HepG2 (cell line): ENCODE measurements around the gene RNU7-1. TPM values are rescaled to one million over a fixed set of nuclear protein-coding genes. Genes with fewer than 3 reads are reported as not detected.

ENCODE experiments used
- CENPT ChIP-seq: sonication (generic); formaldehyde crosslinking; IDR thresholded peaks from 2 replicates; pipeline ENCODE4 v1.8.0; 2022; ENCODE audit warnings: low read depth, mild to moderate bottlenecking, moderate library complexity, missing genetic modification reagents
- JUND ChIP-seq: sonication (generic); formaldehyde crosslinking; IDR thresholded peaks from 2 replicates; pipeline ENCODE4 v1.8.0; 2022; ENCODE audit warnings: mild to moderate bottlenecking, missing genetic modification reagents
- KLF11 ChIP-seq: IDR thresholded peaks from 2 replicates; pipeline ENCODE4 v1.6.1; 2016; ENCODE audit warnings: missing compliant biosample characterization
- MED8 ChIP-seq: sonication (generic); formaldehyde crosslinking; IDR thresholded peaks from 2 replicates; pipeline ENCODE4 v1.8.1; 2023; ENCODE audit warnings: mild to moderate bottlenecking, missing genetic modification reagents; ENCODE audit not compliant: insufficient replicate concordance
- NR2F6 ChIP-seq, 2 experiments: IDR thresholded peaks; 2 replicates each; pipeline ENCODE4 v1.6.1; 2016; ENCODE audit warnings: antibody characterized with exemption in 1 of 2, mild to moderate bottlenecking in 1 of 2
- SP1 ChIP-seq, 2 experiments: fragments of 450-650 bp in 1 of 2; sonication (generic) in 1 of 2; formaldehyde crosslinking in 1 of 2; IDR thresholded peaks; 2 replicates each; pipeline versions ENCODE4 v1.4.0 to v1.6.1; 2016 to 2020; ENCODE audit warnings: missing genetic modification reagents in 1 of 2
- SRSF1 ChIP-seq: fragments of 200-400 bp; formaldehyde crosslinking; optimal IDR thresholded peaks from 2 replicates; pipeline ENCODE3; 2017; ENCODE audit warnings: mild to moderate bottlenecking, low read depth, low read length, moderate library complexity
- TCF12 ChIP-seq, 2 experiments: fragments of 450-650 bp in 1 of 2; sonication (generic) in 1 of 2; formaldehyde crosslinking in 1 of 2; IDR thresholded peaks; 2 replicates each; pipeline versions ENCODE4 v1.6.1 to v1.8.0; 2017 to 2022; ENCODE audit warnings: antibody characterized with exemption in 1 of 2, mild to moderate bottlenecking in 1 of 2, missing genetic modification reagents in 1 of 2, moderate library complexity in 1 of 2
- YY1 ChIP-seq: IDR thresholded peaks from 2 replicates; pipeline ENCODE4 v1.6.1; 2011; ENCODE audit warnings: low read length, low read depth, moderate library complexity, mild to moderate bottlenecking; ENCODE audit not compliant: insufficient read depth, insufficient replicate concordance
- ZBTB8A ChIP-seq: sonication (generic); formaldehyde crosslinking; IDR thresholded peaks from 2 replicates; pipeline ENCODE4 v1.4.0; 2020; ENCODE audit warnings: mild to moderate bottlenecking, low read depth, missing genetic modification reagents, borderline replicate concordance
- ZFAT ChIP-seq: sonication (generic); formaldehyde crosslinking; conservative IDR thresholded peaks from 2 replicates; pipeline ENCODE4 v1.8.1; 2023; ENCODE audit warnings: missing genetic modification reagents, inconsistent platforms
- ZNF232 ChIP-seq: sonication (generic); formaldehyde crosslinking; IDR thresholded peaks from 2 replicates; pipeline ENCODE4 v1.4.0; 2020; ENCODE audit warnings: missing genetic modification reagents, borderline replicate concordance
- ZNF468 ChIP-seq: sonication (generic); formaldehyde crosslinking; IDR thresholded peaks from 2 replicates; pipeline ENCODE4 v1.8.0; 2022; ENCODE audit warnings: mild to moderate bottlenecking, moderate library complexity, missing genetic modification reagents
- ZNF501 ChIP-seq: sonication (generic); formaldehyde crosslinking; IDR thresholded peaks from 2 replicates; pipeline ENCODE4 v1.5.1; 2020; ENCODE audit warnings: mild to moderate bottlenecking, moderate library complexity, missing genetic modification reagents
- ZNF687 ChIP-seq: sonication (generic); formaldehyde crosslinking; IDR thresholded peaks from 2 replicates; pipeline ENCODE4 v1.5.1; 2020; ENCODE audit warnings: mild to moderate bottlenecking, missing genetic modification reagents, moderate library complexity
- polyA plus RNA-seq, 8 experiments: library from polyadenylated mRNA; depleted of rRNA in 3 of 8; stranded (reverse) in 7 of 8; unstranded in 1 of 8; fragments of >200 nt; fragmentation: Illumina TruSeq in 4 of 8; extraction: Trizol in 4 of 8; gene quantifications; 2 replicates each; pipeline versions ENCODE4 v1.2.1 to v1.2.3, GENCODE V29; 2011 to 2016; ENCODE audit warnings: low read depth in 4 of 8, missing spikeins in 1 of 8, mixed read lengths in 1 of 8; ENCODE audit not compliant: insufficient read depth in 1 of 8
- total RNA-seq, 5 experiments: library from RNA; depleted of rRNA; stranded (reverse); fragments of >200 nt; fragmentation: Illumina TruSeq; extraction: Trizol; gene quantifications; 2 replicates each; pipeline ENCODE4 v1.2.3, GENCODE V29; 2016; ENCODE audit warnings: low read depth in 1 of 5
- TF ChIP-seq, protein P1 (sequence below): sonication (generic); formaldehyde crosslinking; IDR thresholded peaks from 2 replicates; pipeline ENCODE4 v1.4.0; 2020; ENCODE audit warnings: low read depth, mild to moderate bottlenecking, missing genetic modification reagents
- TF ChIP-seq, protein P2 (sequence below): sonication (generic); formaldehyde crosslinking; IDR thresholded peaks from 2 replicates; pipeline ENCODE4 v1.5.0; 2020; ENCODE audit warnings: missing genetic modification reagents, mild to moderate bottlenecking, borderline replicate concordance
- TF ChIP-seq, protein P3 (sequence below): IDR thresholded peaks from 2 replicates; pipeline ENCODE4 v1.6.1; 2016; ENCODE audit warnings: low read depth, control low read depth

Gene RNU7-1
- total and polyA plus RNA-seq, 2 of the 13 experiments (the other 11 are each of a cell fraction or from before 2014, with no cell fraction given), result not detected

DNA sequence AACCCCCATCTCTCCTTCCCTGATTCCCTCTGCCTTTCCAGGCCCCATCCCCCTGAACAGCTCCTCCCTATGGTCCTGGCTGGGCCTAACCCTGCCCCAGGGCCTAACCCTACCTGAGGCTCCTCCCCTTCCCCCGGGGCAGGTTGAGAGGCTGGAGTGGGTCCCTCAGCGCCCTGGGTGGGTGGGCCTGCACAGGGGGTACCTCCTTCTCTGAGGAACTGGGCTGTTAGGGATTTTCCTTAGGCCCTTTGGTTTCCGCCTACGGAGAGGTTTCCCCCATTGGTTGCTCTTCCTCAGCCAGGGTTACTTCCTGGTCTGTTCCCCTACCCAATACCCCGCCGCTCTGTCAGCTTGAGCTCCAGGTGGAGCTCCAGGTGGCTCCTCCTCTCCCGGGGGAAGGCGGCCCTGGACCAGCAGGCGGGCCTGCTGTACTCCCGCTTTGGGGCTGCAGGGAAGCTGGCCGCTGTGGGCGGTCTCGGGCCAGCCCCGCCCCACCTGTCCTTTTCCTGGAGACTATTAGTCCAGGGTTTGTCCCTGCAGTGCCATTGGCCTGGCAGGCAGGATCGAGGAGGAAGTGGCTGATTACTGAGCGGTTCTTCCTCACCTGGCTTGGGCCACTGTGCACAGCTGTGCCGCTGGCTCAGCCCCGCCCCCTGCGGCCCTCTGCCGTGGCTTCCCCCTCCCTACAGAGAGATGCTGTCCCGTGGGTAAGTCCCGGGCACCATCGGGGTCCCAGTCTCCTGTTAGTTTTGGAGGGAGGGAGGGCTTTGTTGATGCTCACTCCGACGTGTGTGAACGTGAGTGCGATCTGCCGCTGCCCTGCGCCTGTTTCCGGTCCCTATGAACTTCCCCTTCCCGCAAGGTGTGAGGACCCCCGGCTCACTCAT is 2.7 kb downstream of the RNU7-1 start (continued):
- TF ChIP-seq, protein P1, sequence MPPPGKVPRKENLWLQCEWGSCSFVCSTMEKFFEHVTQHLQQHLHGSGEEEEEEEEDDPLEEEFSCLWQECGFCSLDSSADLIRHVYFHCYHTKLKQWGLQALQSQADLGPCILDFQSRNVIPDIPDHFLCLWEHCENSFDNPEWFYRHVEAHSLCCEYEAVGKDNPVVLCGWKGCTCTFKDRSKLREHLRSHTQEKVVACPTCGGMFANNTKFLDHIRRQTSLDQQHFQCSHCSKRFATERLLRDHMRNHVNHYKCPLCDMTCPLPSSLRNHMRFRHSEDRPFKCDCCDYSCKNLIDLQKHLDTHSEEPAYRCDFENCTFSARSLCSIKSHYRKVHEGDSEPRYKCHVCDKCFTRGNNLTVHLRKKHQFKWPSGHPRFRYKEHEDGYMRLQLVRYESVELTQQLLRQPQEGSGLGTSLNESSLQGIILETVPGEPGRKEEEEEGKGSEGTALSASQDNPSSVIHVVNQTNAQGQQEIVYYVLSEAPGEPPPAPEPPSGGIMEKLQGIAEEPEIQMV (CRISPR knock-in tag), result 0 out of 2 replicates have a peak, but pooled peaks have one; percentile 28
- TF ChIP-seq SRSF1 (peak; percentile 61), JUND (no peak), MED8 (CRISPR knock-in tag) (no peak), ZNF232 (CRISPR knock-in tag) (no peak), ZFAT (CRISPR knock-in tag) (no peak), NR2F6 (IDR thresholded peaks at IDR 0.05) (peak; percentile 9; the same call in 1 of the 2 replicates), NR2F6 (CRISPR knock-in tag; IDR thresholded peaks at IDR 0.05) (no peak; the same call in 1 of the 2 replicates), ZNF468 (CRISPR knock-in tag) (no peak), SP1 (IDR thresholded peaks at IDR 0.05) (no peak), SP1 (CRISPR knock-in tag; IDR thresholded peaks at IDR 0.05) (peak; percentile 78), YY1 (peak; percentile 41), ZBTB8A (CRISPR knock-in tag) (no peak), KLF11 (CRISPR knock-in tag) (0 out of 2 replicates have a peak, but pooled peaks have one; percentile 25), ZNF501 (CRISPR knock-in tag) (0 out of 2 replicates have a peak, but pooled peaks have one; percentile 7), TCF12 (IDR thresholded peaks at IDR 0.05) (no peak), TCF12 (CRISPR knock-in tag; IDR thresholded peaks at IDR 0.05) (0 out of 2 replicates have a peak, but pooled peaks have one; percentile 16), CENPT (CRISPR knock-in tag) (no peak), ZNF687 (peak; percentile 86)
- TF ChIP-seq, protein P2, sequence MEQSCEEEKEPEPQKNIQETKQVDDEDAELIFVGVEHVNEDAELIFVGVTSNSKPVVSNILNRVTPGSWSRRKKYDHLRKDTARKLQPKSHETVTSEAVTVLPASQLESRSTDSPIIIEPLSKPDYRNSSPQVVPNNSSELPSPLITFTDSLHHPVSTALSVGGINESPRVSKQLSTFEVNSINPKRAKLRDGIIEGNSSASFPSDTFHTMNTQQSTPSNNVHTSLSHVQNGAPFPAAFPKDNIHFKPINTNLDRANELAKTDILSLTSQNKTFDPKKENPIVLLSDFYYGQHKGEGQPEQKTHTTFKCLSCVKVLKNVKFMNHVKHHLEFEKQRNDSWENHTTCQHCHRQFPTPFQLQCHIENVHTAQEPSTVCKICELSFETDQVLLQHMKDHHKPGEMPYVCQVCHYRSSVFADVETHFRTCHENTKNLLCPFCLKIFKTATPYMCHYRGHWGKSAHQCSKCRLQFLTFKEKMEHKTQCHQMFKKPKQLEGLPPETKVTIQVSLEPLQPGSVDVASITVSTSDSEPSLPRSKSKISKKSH (CRISPR knock-in tag), result 0 out of 2 replicates have a peak, but pooled peaks have one; percentile 63
- TF ChIP-seq, protein P3, sequence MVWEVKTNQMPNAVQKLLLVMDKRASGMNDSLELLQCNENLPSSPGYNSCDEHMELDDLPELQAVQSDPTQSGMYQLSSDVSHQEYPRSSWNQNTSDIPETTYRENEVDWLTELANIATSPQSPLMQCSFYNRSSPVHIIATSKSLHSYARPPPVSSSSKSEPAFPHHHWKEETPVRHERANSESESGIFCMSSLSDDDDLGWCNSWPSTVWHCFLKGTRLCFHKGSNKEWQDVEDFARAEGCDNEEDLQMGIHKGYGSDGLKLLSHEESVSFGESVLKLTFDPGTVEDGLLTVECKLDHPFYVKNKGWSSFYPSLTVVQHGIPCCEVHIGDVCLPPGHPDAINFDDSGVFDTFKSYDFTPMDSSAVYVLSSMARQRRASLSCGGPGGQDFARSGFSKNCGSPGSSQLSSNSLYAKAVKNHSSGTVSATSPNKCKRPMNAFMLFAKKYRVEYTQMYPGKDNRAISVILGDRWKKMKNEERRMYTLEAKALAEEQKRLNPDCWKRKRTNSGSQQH, result peak; percentile 61
